ENCODE data around the gene SMG6. TPM values are rescaled to one million over a fixed set of nuclear protein-coding genes. Genes with fewer than 3 reads are reported as not detected.
A peak's percentile ranks its signal among the peaks of the same experiment; 100 is the strongest.

The SMG6 gene
- total and polyA plus RNA-seq, 8 donors, result 17.0 to 102 (median 24.4) TPM

DNA sequence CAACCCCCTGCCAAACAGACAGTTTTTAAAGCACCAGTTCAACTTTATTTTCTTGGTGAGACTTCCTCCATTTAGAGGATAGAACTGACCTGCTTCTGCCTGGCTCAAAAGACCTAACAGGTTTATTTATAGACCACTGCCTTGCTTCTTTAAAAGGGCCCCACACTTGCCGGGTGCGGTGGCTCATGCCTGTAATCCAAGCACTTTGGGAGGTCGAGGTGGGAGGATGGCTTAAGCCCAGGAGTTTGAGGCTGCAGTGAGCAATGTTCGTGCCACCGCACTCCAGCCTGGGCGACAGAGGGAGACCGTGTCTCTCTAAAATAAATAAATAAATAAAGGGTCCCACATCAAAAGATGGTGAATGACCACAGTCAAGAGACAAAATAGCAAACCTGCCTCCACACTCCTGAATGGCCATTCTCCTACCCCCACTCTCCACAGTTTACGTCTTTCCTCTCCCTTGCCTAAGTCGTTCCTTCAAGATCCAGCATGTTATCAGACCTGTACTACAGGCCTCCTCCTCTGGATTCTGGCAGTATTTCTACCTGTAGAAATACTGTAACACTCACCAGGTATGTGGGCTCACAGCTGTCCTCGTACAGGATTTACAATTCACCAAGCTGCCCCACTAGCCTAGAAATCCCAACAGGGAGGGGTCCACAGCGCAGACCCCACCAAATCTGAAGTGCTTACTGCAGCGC is 95.6 kb downstream of the SMG6 start:
- DNase-seq, result no peak
- TF ChIP-seq POLR2A (IDR thresholded peaks at IDR 0.05) (no peak), POLR2AphosphoS5 (IDR thresholded peaks at IDR 0.05) (no peak), EP300 (IDR thresholded peaks at IDR 0.05) (no peak)
- TF ChIP-seq, protein P1, sequence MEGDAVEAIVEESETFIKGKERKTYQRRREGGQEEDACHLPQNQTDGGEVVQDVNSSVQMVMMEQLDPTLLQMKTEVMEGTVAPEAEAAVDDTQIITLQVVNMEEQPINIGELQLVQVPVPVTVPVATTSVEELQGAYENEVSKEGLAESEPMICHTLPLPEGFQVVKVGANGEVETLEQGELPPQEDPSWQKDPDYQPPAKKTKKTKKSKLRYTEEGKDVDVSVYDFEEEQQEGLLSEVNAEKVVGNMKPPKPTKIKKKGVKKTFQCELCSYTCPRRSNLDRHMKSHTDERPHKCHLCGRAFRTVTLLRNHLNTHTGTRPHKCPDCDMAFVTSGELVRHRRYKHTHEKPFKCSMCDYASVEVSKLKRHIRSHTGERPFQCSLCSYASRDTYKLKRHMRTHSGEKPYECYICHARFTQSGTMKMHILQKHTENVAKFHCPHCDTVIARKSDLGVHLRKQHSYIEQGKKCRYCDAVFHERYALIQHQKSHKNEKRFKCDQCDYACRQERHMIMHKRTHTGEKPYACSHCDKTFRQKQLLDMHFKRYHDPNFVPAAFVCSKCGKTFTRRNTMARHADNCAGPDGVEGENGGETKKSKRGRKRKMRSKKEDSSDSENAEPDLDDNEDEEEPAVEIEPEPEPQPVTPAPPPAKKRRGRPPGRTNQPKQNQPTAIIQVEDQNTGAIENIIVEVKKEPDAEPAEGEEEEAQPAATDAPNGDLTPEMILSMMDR (IDR thresholded peaks at IDR 0.05), result no peak
- Histone ChIP-seq H3K4me1 (peaks cover under 1 to 33% (median 18%) of the 10 kb centered on the region in 4 donors), H3K27ac (peak overlapping the region in 3 of 5 donors; percentile 1 to 50 (median 9)), H3K36me3 (peaks cover 0 to 7% (median 0%) of the 10 kb centered on the region in 4 donors), H3K9me3 (no peaks in the 10 kb centered on the region), H3K27me3 (no peaks in the 10 kb centered on the region), H3K4me3 (no peak overlapping the region)
- 78 to 89% (median 83%) methylated on average over 12 of the region's 12 CpGs for WGBS, 5 donors
- intact Hi-C loops (cut with DNase I; ENCODE audit: low total_unique reads), result no loop called here

DNA sequence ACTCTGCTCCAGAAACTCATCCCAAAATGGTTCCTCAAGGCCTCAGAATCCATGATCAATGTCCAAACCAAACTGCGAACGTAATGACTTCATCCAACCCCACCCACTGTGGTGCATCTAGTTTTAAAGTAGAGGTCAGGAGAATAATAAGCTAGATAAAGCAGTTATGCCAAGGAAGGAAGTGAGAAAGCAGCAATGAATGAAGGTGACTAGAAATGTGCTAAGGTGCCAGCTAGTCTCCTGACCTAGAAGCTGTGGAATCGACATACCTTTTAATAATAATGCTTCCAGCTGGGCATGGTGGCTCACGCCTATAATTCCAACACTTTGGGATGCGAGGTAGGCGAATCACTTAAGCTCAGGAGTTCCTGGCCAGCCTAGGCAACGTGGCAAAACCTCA is 99.2 kb downstream of the SMG6 start:
- peak overlapping the region in 1 of 5 donors; percentile 28 for H3K27ac ChIP-seq
- no peaks in the 10 kb centered on the region for H3K9me3 ChIP-seq
- H3K4me3 ChIP-seq, result no peak overlapping the region
- WGBS, 5 donors, result 89 to 94% (median 91%) methylated on average over 7 of the region's 7 CpGs
- intact Hi-C loops (cut with DNase I; ENCODE audit: low total_unique reads), result no loop called here
- peaks cover 0 to 31% (median 16%) of the 10 kb centered on the region in 4 donors for H3K4me1 ChIP-seq
- no peaks in the 10 kb centered on the region for H3K27me3 ChIP-seq
- DNase-seq, result no peak
- H3K36me3 ChIP-seq, result peaks cover 0 to 6% (median 0%) of the 10 kb centered on the region in 4 donors
- no peak for TF ChIP-seq POLR2AphosphoS5 (IDR thresholded peaks at IDR 0.05)
- TF ChIP-seq EP300 (IDR thresholded peaks at IDR 0.05), result no peak
- TF ChIP-seq, protein P1 (IDR thresholded peaks at IDR 0.05), result no peak

DNA sequence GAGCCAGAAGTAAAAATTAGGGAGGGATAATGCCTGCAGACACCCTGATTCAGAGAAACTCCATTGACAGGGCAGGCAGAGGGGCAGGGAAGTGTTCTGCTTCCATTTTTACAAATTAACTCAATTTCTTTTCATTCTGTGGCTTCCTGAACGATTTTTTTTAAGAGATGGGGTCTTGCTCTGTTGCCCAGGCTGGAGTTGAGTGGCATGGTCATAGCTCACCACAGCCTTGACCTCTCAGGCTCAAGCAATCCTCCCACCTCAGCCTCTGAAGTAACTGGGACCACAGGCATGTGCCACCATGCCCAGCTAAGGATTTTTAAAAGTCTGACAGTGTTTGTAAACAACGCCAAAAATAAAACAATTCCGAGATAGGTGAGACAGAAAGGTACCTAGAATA is 99.8 kb downstream of the SMG6 start:
- Histone ChIP-seq H3K27ac (peak overlapping the region in 2 of 5 donors; percentile 28 to 43), H3K36me3 (peaks cover 0 to 6% (median 0%) of the 10 kb centered on the region in 4 donors), H3K4me1 (peaks cover 0 to 31% (median 16%) of the 10 kb centered on the region in 4 donors), H3K27me3 (no peaks in the 10 kb centered on the region), H3K9me3 (no peaks in the 10 kb centered on the region), H3K4me3 (no peak overlapping the region)
- TF ChIP-seq, protein P1 (IDR thresholded peaks at IDR 0.05), result no peak
- TF ChIP-seq POLR2AphosphoS5 (IDR thresholded peaks at IDR 0.05), result no peak
- DNase-seq, result no peak
- WGBS, 5 donors, result 89 to 91% (median 90%) methylated on average over 3 of the region's 3 CpGs
- intact Hi-C loops (cut with DNase I; ENCODE audit: low total_unique reads), result no loop called here

DNA sequence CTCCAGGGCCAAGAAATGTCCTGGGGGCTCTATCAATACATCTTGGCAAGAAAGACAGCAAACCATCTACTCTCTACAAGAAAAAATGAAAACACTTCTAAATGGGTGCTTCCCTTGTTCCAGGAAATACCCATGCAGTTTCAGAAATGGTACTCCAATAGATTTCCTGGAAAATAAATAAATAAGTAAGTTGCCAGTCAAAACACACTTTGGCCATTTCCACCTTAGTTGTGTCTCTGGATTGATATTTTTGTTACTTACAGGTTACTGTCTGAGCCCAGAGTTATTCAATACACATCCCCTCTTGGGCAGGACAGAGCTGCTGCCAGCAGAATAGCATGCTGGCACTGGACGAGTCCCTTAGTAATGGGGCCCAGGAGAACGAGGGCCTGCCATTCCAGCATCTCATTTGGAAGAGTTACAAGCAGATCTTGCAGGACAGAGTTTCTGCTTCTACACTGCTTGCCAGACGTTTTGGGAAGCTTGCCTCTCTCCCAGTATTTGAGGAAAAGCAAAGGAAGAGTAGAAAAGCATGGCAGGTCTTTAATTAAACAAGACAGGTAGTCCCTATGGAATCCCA is 100.5 kb downstream of the SMG6 start:
- no peaks in the 10 kb centered on the region for H3K27me3 ChIP-seq
- WGBS, 5 donors, result 33 to 63% (median 53%) methylated on average over 3 of the region's 3 CpGs
- TF ChIP-seq, protein P1 (IDR thresholded peaks at IDR 0.05), result no peak
- TF ChIP-seq POLR2AphosphoS5 (IDR thresholded peaks at IDR 0.05) (no peak), POLR2A (IDR thresholded peaks at IDR 0.05) (no peak), EP300 (IDR thresholded peaks at IDR 0.05) (no peak)
- peaks cover 0 to 30% (median 16%) of the 10 kb centered on the region in 4 donors for H3K4me1 ChIP-seq
- peak overlapping the region; percentile 17 to 52 (median 28) for H3K27ac ChIP-seq
- peaks cover 0 to 6% (median 0%) of the 10 kb centered on the region in 4 donors for H3K36me3 ChIP-seq
- H3K9me3 ChIP-seq, result no peaks in the 10 kb centered on the region
- intact Hi-C loops (cut with DNase I; ENCODE audit: low total_unique reads), result no loop called here
- DNase-seq, result peak in 1 of 2 donors; percentile 9
- no peak overlapping the region for H3K4me3 ChIP-seq
